Skeletal muscle tissue (tissue), 4 donors: ENCODE results near the gene IGSF11. TPM values are rescaled to one million over a fixed set of nuclear protein-coding genes. Genes with fewer than 3 reads are reported as not detected.
"Not testable (repeated sequence)": the region's sequence is repeated elsewhere in the genome, so short reads cannot be mapped to it uniquely, and the experiment has no call there.

Experiments used
- H3K27ac ChIP-seq: one replicate; pipeline ENCODE4 v1.7.0; 2013; ENCODE audit warnings: mild to moderate bottlenecking, low read depth, low read length, inconsistent platforms
- H3K27me3 ChIP-seq, 3 donors: one replicate each; pipeline ENCODE4 v1.7.0; 2013; ENCODE audit warnings: low read length in 3 of 3; ENCODE audit not compliant: control insufficient read depth in 3 of 3, insufficient read depth in 3 of 3
- H3K36me3 ChIP-seq, 3 donors: one replicate each; pipeline ENCODE4 v1.7.0; 2013; ENCODE audit warnings: low read length in 3 of 3; ENCODE audit not compliant: control insufficient read depth in 3 of 3, insufficient read depth in 3 of 3
- H3K4me1 ChIP-seq, 3 donors: one replicate each; pipeline ENCODE4 v1.7.0; 2013; ENCODE audit warnings: low read length in 3 of 3, mild to moderate bottlenecking in 3 of 3; ENCODE audit not compliant: control insufficient read depth in 3 of 3, insufficient read depth in 3 of 3
- H3K4me3 ChIP-seq, 3 donors: one replicate each; pipeline ENCODE4 v1.7.0; 2013; ENCODE audit warnings: low read length in 3 of 3
- H3K9ac ChIP-seq, 3 donors: one replicate each; pipeline ENCODE4 v1.7.0; 2013; ENCODE audit warnings: low read length in 3 of 3, mild to moderate bottlenecking in 3 of 3, moderate library complexity in 2 of 3, low read depth in 1 of 3
- H3K9me3 ChIP-seq, 3 donors: one replicate each; pipeline ENCODE4 v1.7.0; 2013; ENCODE audit warnings: low read length in 3 of 3; ENCODE audit not compliant: control insufficient read depth in 3 of 3
- total RNA-seq: library from RNA; depleted of rRNA; stranded (reverse); fragments of >200 nt; gene quantifications from one replicate; pipeline ENCODE4 v1.2.3, GENCODE V29; 2014
- donor health status: Osteomylitis.

The IGSF11 gene
- total RNA-seq, 1 donor from 2014 or later: 2.6 TPM

GRCh38 chr3:118977671-118978392 lies 56.8 kb downstream of the IGSF11 start:
- Histone ChIP-seq H3K4me3 (no peak overlapping the region), H3K27me3 (no peaks in the 10 kb centered on the region), H3K9ac (no peak overlapping the region), H3K4me1 (peaks cover 0 to 3% (median 0%) of the 10 kb centered on the region in 3 donors), H3K9me3 (no peaks in the 10 kb centered on the region), H3K27ac (no peak overlapping the region), H3K36me3 (no peaks in the 10 kb centered on the region)

GRCh38 chr3:118977118-118977517 lies 57.5 kb downstream of the IGSF11 start:
- no peak overlapping the region for H3K9ac ChIP-seq
- H3K27ac ChIP-seq: no peak overlapping the region
- H3K9me3 ChIP-seq: no peaks in the 10 kb centered on the region
- H3K36me3 ChIP-seq: no peaks in the 10 kb centered on the region
- H3K4me3 ChIP-seq: no peak overlapping the region
- no peaks in the 10 kb centered on the region for H3K27me3 ChIP-seq
- peaks cover 0 to 3% (median 0%) of the 10 kb centered on the region in 3 donors for H3K4me1 ChIP-seq

GRCh38 chr3:118975476-118975875 lies 59.2 kb downstream of the IGSF11 start:
- H3K27ac ChIP-seq, H3K9ac ChIP-seq, H3K4me1 ChIP-seq, H3K36me3 ChIP-seq, H3K27me3 ChIP-seq, H3K9me3 ChIP-seq, H3K4me3 ChIP-seq: not testable (repeated sequence)

- Histone ChIP-seq H3K4me3 (no peak overlapping the region), H3K27ac (no peak overlapping the region), H3K36me3 (no peaks in the 10 kb centered on the region), H3K9ac (no peak overlapping the region), H3K27me3 (no peaks in the 10 kb centered on the region), H3K9me3 (no peaks in the 10 kb centered on the region), H3K4me1 (peaks cover 0 to 10% (median 0%) of the 10 kb centered on the region in 3 donors)
Observed at GRCh38 chr3:118974356-118975097, 60.1 kb downstream of the IGSF11 start.

- H3K27me3 ChIP-seq: no peaks in the 10 kb centered on the region
- no peak overlapping the region for H3K9ac ChIP-seq
- no peaks in the 10 kb centered on the region for H3K9me3 ChIP-seq
- H3K4me3 ChIP-seq: no peak overlapping the region
- H3K36me3 ChIP-seq: no peaks in the 10 kb centered on the region
- H3K27ac ChIP-seq: no peak overlapping the region
- H3K4me1 ChIP-seq: peaks cover 1 to 13% (median 3%) of the 10 kb centered on the region in 3 donors
Observed at GRCh38 chr3:118973050-118973449, 61.6 kb downstream of the IGSF11 start.

- Histone ChIP-seq H3K9ac (no peak overlapping the region), H3K27me3 (no peaks in the 10 kb centered on the region), H3K36me3 (no peaks in the 10 kb centered on the region), H3K4me1 (peaks cover 3 to 13% (median 7%) of the 10 kb centered on the region in 3 donors), H3K9me3 (no peaks in the 10 kb centered on the region), H3K4me3 (no peak overlapping the region), H3K27ac (no peak overlapping the region)
Observed at GRCh38 chr3:118970819-118971218, 63.8 kb downstream of the IGSF11 start.

- H3K9ac ChIP-seq: no peak overlapping the region
- peak overlapping the region in 1 of 3 donors; percentile 30 for H3K4me3 ChIP-seq
- H3K4me1 ChIP-seq: peaks cover 3 to 13% (median 7%) of the 10 kb centered on the region in 3 donors
- H3K27me3 ChIP-seq: no peaks in the 10 kb centered on the region
- no peaks in the 10 kb centered on the region for H3K9me3 ChIP-seq
- no peak overlapping the region for H3K27ac ChIP-seq
- no peaks in the 10 kb centered on the region for H3K36me3 ChIP-seq
Observed at GRCh38 chr3:118968640-118969039, 66.0 kb downstream of the IGSF11 start.

GRCh38 chr3:118968111-118968510 lies 66.5 kb downstream of the IGSF11 start:
- H3K4me3 ChIP-seq: peak overlapping the region in 1 of 3 donors; percentile 15
- H3K9ac ChIP-seq: no peak overlapping the region
- H3K9me3 ChIP-seq: no peaks in the 10 kb centered on the region
- H3K36me3 ChIP-seq: no peaks in the 10 kb centered on the region
- H3K27ac ChIP-seq: no peak overlapping the region
- H3K4me1 ChIP-seq: peaks cover 3 to 13% (median 7%) of the 10 kb centered on the region in 3 donors
- H3K27me3 ChIP-seq: no peaks in the 10 kb centered on the region

- H3K36me3 ChIP-seq: no peaks in the 10 kb centered on the region
- H3K27me3 ChIP-seq: no peaks in the 10 kb centered on the region
- H3K9me3 ChIP-seq: no peaks in the 10 kb centered on the region
- no peak overlapping the region for H3K27ac ChIP-seq
- H3K4me1 ChIP-seq: peaks cover 3 to 13% (median 7%) of the 10 kb centered on the region in 3 donors
- no peak overlapping the region for H3K9ac ChIP-seq
- no peak overlapping the region for H3K4me3 ChIP-seq
Observed at GRCh38 chr3:118966700-118967099, 67.9 kb downstream of the IGSF11 start.

GRCh38 chr3:118963711-118964110 lies 70.9 kb downstream of the IGSF11 start:
- Histone ChIP-seq H3K4me3 (no peak overlapping the region), H3K9me3 (no peaks in the 10 kb centered on the region), H3K27me3 (no peaks in the 10 kb centered on the region), H3K9ac (no peak overlapping the region), H3K27ac (no peak overlapping the region), H3K4me1 (peaks cover 0 to 7% (median 5%) of the 10 kb centered on the region in 3 donors), H3K36me3 (no peaks in the 10 kb centered on the region)
